HG03039 (cell line): Measurements from ENCODE around the gene PACS1.
A peak's percentile ranks its signal among the peaks of the same experiment; 100 is the strongest.
"Not testable (repeated sequence)": the region's sequence is repeated elsewhere in the genome, so short reads cannot be mapped to it uniquely, and the experiment has no call there.

ENCODE experiments used
- ATAC-seq: cut with Tn5 transposase; IDR thresholded peaks from one replicate; pipeline ENCODE4 v1.9.1; 2021; ENCODE audit warnings: mild to moderate bottlenecking, moderate library complexity; ENCODE audit not compliant: unreplicated experiment

The PACS1 gene

DNA sequence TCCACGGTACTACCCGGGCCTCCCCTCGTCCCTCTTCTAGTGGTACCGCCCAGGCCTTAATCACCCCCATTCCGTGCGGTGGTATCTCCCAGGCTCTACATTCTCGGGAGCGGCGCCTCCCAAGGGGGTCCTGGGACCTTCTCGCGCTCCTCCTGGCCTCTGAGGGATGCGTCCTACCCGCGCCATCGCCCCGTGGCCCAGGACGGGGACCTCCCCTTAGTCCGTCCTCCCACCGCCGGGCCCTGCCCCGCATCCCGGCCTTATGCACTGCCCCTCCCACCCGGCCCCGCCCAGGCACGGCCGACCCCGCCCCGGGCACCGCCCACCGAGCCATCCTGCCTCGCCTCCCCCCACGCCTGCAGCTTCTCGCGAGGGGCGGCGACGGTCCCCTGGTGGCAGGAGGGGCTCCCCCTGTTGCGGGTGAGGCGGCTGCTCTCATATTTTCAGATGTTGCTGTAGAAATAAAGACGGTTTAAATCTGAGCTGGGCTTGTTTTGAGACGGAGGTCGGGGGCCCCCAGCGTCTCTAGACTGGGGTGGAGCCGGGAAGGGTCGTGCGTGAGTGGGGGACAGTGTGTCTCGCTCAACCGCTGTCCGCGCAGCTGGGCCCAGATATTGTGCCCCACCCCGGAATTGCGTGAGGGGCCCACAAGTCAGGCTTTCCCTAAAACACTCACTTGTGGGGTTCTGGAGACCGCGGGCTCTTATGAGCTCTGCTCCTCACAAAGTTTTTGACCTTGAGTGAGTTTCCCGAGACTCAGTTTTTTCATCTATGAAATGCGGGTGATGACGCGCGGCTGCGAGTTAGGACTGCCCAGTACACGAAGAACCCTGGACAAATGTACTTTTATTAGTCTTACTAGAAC lies 197.5 kb downstream of the PACS1 start:
- peak; percentile 37 for ATAC-seq

DNA sequence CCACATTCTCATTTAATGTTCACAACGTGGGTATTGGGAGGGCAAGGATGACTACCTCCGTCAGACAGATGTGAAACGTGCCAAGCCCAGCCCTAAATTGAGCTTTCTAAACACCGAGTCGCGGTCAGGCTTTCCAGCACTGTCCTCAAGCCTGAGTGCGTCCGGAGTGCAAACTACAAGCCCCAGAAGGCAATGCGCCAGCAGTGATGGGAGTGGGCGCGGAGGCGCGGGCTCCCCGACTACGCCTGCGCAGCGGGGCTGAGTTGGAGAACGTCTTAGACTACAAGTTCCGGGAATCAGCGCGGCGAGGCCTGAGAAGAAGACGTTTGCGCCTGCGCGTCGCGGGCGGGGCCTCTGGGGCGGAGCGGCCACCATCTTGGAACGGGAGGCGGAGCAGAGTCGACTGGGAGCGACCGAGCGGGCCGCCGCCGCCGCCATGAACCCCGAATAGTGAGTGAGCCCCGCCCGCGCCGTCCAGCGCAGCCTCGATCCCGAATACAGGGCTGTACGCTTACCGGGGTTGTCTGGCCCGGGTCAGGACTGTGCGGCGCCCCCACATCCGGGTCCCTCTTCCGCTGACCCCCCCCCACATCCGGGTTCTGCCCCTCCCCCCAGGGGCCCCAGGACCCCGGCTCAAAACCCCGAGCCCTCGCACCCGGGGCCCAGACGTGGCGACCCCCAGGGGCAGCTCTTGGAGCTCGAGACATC lies 198.3 kb downstream of the PACS1 start, which contains the start of gene RAB1B:
Gene RAB1B (plus strand): TSS at position 396 of the 708 bp plus-strand sequence. CDS start 41 bp downstream, at position 437.
- peak; percentile 75 for ATAC-seq

DNA sequence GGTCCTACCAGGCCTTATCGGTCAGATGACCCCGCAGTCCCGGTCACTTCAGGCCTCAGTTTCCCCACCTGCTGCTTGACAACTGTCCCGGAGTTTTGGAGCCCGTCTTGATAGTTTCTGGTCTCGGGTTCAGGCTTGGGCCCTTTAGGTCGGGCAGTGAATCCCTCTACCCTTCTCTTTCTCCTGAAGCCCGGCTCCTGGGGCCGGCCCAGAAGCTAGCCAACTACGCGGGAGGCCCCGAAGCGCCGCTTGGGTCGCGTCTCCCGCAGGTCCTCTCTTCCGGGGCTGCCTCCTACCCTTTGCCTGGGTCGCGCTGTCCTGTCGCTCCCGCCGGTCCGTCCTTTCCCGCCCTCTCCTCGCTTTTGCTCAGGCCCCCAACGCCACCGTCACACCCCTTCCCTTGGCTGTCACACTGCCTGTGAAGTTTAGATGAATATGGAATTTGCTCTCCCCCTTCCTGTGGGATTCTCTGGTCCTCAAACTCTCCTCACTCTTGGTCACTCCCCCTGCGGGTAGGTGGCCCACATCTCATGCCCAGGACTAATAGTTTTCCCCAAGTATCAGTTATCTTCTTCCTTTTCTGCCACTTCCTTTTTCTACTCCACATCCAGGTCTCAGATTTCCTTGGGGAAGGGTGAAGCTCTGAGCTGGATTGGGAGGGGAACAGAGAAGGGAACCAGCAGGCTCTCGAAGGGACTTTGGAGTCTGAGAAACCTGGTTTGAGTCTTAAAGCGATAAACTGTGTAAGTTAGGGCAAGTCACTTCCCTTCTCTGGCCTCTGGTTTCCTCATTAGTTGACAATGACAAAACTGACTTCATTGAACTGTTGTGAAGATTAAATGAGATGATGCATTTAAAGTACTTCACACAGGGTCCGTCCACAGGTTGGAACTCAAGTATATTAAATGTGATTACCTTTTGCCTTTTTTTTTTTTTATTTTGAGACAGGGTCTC lies 199.2 kb downstream of the PACS1 start:
- peak; percentile 2 for ATAC-seq

- no peak for ATAC-seq
These were observed 201.7 kb downstream of the PACS1 start for GRCh38 chr11:66271816-66272215.

DNA sequence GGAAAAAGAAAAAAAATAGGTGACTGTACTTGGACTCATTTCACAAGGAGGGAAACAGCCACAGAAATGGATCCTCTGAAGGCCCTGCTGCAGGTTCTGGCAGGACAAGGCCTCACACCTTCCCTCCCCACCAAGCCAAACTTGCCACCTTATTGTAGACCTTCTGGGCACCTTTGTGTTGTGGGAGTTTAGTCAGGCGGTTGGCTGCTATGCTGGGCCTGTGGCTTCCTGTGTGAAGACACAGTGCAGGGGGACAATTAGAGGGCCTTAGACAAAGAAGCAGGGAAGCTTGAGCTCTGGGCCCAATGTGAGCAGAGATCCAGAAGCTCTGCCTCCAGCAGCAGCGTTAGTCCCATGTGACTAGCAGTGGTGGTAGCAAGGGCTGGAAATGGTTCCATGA lies 202.5 kb downstream of the PACS1 start:
- ATAC-seq = no peak

- ATAC-seq = no peak
These were observed 204.1 kb downstream of the PACS1 start for GRCh38 chr11:66274219-66274618.

DNA sequence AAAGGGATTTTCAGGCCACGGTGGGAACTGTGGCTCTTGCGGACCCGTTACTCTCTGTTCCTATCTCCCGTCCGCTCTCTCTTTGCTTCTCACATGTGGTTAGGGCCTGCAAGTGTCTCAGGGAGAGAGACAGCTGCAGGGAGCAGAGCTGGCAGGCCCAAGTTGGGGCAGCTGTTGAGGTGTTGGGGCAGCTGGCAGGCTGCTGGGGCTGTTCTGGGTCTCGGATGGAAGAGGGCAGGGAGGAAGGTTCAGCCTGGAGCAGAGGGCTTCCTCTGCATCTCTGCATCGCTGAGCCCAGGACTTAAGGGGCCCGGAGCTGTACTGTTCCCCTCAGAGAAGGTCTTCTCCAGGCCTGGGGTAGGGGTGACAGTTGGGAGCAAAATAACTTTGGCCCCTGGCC lies 205.3 kb downstream of the PACS1 start:
- no peak for ATAC-seq

GRCh38 chr11:66275984-66276612 lies 206.0 kb downstream of the PACS1 start:
- ATAC-seq = no peak

GRCh38 chr11:66276619-66277018 lies 206.5 kb downstream of the PACS1 start:
- ATAC-seq = not testable (repeated sequence)

DNA sequence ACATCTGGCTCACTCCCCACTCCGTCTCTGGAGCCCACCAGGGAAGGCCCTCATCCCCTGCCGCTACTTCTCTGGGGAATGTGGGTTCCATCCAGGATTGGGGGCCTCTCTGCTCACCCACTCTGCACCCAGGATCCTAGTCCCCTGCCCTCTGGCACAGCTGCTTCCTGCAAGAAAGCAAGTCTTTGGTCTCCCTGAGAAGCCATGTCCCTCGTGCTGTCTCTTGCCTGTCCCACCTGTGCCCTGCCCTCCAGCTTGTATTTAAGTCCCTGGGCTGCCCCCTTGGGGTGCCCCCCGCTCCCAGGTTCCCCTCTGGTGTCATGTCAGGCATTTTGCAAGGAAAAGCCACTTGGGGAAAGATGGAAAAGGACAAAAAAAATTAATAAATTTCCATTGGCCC lies 207.0 kb downstream of the PACS1 start:
- ATAC-seq = not testable (repeated sequence)

DNA sequence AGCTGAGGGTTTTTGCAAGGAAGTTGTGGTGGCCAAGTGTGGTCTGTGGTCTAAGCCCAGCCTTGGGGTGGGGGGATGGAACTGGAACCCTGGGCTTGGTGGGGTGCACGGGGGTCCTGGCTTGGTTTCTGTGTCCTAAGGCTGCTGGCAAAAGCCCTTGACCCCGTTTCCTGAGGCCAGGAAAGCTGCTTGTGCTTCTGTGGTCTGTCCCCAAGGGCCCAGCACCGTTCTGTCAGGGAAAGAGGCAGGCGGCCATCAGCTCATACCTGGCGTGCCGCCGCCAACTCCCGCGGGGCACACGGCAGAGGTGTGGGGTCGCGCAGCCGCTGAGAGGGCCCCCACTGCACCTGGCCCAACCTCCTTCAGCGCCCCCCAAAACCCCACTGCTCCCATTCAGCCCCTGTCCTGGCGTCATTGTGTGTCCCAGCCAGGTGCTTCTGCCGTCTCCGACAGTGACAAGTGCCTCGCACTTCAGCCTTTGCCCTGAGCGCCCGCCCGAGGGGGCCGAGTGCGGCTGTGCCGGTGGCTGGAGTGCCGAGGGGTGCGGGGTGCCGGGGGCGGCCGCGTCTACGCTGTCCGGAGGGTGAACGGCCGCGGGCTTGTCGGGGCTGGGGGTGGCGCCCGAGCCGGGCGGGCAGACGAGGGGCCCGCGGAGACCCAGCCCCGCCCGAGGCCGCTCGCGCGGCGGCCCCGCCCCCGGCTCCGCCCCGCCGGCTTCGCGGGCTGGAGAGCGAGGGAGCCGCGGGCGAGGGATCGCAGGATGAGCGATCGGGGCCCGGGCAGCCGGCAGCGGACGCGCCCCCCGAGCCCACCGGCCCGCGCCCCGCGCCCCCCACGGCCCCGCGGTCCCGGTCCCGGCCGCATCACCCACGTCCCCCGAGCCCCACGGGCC lies 207.6 kb downstream of the PACS1 start, which contains the start of gene CNIH2:
Gene CNIH2 (plus strand): TSS at position 705 of the 892 bp plus-strand sequence. CDS start 282 bp downstream, outside the sequence.
- ATAC-seq = no peak

DNA sequence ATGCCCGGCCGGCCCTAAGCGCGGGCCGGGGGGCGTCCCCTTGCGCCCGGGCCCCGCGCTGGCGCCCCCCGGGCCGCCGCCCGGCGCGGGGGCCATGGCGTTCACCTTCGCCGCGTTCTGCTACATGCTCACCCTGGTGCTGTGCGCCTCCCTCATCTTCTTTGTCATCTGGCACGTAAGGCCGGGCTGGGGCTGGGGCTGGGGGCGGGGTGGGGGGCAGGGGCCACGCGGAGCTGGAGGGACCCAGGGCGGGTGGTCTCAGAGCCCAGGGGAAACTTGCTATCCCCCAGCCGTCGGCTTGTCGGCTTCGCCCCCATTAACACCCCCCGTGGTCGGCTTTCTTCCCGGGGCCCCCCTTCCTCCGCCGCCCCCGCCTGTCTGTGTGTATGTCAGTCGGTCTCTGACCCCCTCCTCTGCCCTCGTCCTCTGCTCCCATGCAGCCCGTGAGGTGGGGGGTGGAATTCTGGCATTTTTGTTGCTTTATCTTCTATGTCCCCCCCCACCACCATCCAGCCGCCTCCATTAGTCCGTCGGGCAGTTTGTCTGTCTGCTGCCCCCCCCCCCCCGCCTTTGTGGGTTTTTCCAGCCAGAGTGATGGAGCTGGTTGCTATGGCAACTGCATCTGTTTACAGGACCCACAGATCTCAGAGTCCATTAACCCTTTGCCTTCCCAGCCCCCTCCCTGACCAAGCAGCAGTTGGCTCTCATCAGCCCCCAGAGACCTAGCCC lies 208.5 kb downstream of the PACS1 start:
- ATAC-seq = no peak

- no peak for ATAC-seq
These were observed 209.1 kb downstream of the PACS1 start for GRCh38 chr11:66279092-66279734.

DNA sequence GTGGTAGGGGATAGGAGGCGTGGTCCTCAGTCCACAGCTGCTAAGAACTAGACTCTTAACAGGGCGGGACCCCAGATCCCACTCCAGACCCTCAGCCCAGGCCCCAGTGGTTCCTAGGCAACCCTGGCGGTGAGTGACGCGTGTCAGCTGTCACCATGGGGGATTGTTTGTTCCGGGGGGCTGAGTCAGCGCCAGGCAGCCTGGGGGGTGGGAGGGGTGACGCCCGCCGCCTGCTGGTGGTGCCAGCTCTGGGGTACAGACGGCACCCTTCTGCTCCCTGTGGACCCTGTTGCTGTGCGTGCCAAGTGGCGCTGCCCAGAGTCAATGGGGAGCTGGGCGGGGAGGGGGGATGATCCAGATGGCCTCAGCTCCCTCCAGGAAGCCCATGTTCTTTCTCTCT lies 210.4 kb downstream of the PACS1 start:
- no peak for ATAC-seq

DNA sequence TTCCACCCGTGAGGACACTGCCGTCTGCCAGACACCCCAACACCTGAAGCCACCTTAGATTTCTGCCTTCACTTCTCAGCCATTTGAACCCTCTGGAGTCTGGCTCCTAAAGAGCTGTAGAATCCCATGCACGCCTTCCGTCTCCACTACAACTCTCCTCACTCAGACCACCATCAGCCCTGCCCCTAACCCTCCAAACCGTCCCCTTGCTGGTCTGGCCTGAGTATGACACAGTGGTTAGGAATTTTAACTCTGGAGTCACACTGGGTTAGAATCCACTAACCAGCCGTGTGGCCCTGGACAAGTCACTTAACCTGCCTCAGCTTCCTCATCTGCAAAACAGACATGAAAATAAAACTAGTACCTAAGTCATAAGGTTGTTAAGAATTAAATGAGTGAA lies 210.9 kb downstream of the PACS1 start:
- ATAC-seq = no peak

- ATAC-seq = no peak
These were observed 211.8 kb downstream of the PACS1 start for GRCh38 chr11:66281776-66282467.
